Measurements from ENCODE around the gene KRTAP10-5.

The KRTAP10-5 gene

GRCh38 chr21:44582055-44582454 is 1.7 kb upstream of the KRTAP10-5 start:
- TF ChIP-seq, protein P1, sequence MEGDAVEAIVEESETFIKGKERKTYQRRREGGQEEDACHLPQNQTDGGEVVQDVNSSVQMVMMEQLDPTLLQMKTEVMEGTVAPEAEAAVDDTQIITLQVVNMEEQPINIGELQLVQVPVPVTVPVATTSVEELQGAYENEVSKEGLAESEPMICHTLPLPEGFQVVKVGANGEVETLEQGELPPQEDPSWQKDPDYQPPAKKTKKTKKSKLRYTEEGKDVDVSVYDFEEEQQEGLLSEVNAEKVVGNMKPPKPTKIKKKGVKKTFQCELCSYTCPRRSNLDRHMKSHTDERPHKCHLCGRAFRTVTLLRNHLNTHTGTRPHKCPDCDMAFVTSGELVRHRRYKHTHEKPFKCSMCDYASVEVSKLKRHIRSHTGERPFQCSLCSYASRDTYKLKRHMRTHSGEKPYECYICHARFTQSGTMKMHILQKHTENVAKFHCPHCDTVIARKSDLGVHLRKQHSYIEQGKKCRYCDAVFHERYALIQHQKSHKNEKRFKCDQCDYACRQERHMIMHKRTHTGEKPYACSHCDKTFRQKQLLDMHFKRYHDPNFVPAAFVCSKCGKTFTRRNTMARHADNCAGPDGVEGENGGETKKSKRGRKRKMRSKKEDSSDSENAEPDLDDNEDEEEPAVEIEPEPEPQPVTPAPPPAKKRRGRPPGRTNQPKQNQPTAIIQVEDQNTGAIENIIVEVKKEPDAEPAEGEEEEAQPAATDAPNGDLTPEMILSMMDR (IDR thresholded peaks at IDR 0.05; ENCODE audit: borderline replicate concordance, control extremely low read depth, extremely low read depth, insufficient read depth, missing control alignments): no peak
- in situ Hi-C loops (cut with MboI; ENCODE audit: low sequenced_read_pairs, unreplicated experiment): no loop called here
- DNase-seq (ENCODE audit: low spot score): no peak

GRCh38 chr21:44581158-44581557 is 754 bp upstream of the KRTAP10-5 start:
- in situ Hi-C loops (cut with MboI; ENCODE audit: low sequenced_read_pairs, unreplicated experiment): no loop called here
- TF ChIP-seq, protein P1 (IDR thresholded peaks at IDR 0.05; ENCODE audit: borderline replicate concordance, control extremely low read depth, extremely low read depth, insufficient read depth, missing control alignments): no peak
- DNase-seq (ENCODE audit: low spot score): no peak

DNA sequence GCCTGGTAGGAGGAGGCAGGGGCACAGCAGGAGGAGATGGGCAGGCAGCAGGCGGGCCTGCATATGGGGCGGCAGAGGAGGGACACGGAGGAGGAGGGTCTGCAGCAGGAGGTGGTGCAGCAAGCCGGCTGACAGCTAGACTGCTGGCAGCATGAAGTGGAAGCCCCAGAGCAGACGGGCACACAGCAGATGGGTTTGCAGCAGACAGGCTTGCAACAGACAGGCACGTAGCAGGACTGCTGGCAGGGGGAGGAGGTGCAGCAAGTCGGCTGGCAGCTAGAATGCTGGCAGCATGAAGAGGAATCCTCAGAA is 615 bp downstream of the KRTAP10-5 start:
- DNase-seq (ENCODE audit: low spot score): no peak
- in situ Hi-C loops (cut with MboI; ENCODE audit: low sequenced_read_pairs, unreplicated experiment): no loop called here
- TF ChIP-seq, protein P1 (IDR thresholded peaks at IDR 0.05; ENCODE audit: borderline replicate concordance, control extremely low read depth, extremely low read depth, insufficient read depth, missing control alignments): no peak

- TF ChIP-seq, protein P1 (IDR thresholded peaks at IDR 0.05; ENCODE audit: borderline replicate concordance, control extremely low read depth, extremely low read depth, insufficient read depth, missing control alignments): no peak
- DNase-seq (ENCODE audit: low spot score): no peak
- in situ Hi-C loops (cut with MboI; ENCODE audit: low sequenced_read_pairs, unreplicated experiment): no loop called here
Observed at GRCh38 chr21:44579056-44579832, 1.2 kb downstream of the KRTAP10-5 start.

- TF ChIP-seq, protein P1 (IDR thresholded peaks at IDR 0.05; ENCODE audit: borderline replicate concordance, control extremely low read depth, extremely low read depth, insufficient read depth, missing control alignments): no peak
- DNase-seq (ENCODE audit: low spot score): no peak
- in situ Hi-C loops (cut with MboI; ENCODE audit: low sequenced_read_pairs, unreplicated experiment): no loop called here
Observed at GRCh38 chr21:44578371-44579055, 1.9 kb downstream of the KRTAP10-5 start.

DNA sequence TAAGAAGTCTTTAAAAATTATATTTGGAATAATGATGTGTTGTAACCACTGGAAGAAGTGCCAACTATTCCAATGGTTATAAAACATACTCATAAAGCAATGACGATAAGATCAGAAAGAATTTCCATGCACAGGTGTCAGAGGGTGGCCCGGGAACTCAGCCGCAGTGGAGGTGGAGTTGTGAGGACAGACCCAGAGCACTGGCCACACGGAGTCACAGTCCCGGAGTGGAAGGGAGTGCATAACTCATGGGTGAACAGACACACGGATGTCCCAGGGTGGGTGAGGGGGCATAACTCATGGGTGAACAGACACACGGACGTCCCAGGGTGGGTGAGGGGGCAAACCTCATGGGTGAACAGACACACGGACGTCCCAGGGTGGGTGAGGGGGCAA is 4.4 kb downstream of the KRTAP10-5 start:
- in situ Hi-C loops (cut with MboI; ENCODE audit: low sequenced_read_pairs, unreplicated experiment): no loop called here
- TF ChIP-seq, protein P1 (IDR thresholded peaks at IDR 0.05; ENCODE audit: borderline replicate concordance, control extremely low read depth, extremely low read depth, insufficient read depth, missing control alignments): no peak
- DNase-seq (ENCODE audit: low spot score): no peak

Measured in GM13976 (cell line).